Smooth muscle cell (in vitro differentiated cells): ENCODE measurements around the gene CNOT6L. TPM values are rescaled to one million over a fixed set of nuclear protein-coding genes. Genes with fewer than 3 reads are reported as not detected.

Source experiments
- DNase-seq: peaks from one replicate; lab custom pipeline; 2025; ENCODE audit not compliant: unreplicated experiment; lab: John Stamatoyannopoulos, UW
- H2AFZ ChIP-seq: fragments of 200-600 bp; sonication (generic); 2 replicates; pipeline ENCODE4 v1.6.0; 2016; ENCODE audit warnings: antibody characterized with exemption, low read depth, mild to moderate bottlenecking
- H3F3A ChIP-seq: fragments of 200-600 bp; sonication (generic); 2 replicates; pipeline ENCODE4 v1.6.0; 2017; ENCODE audit warnings: antibody characterized with exemption, low read depth
- H3K27ac ChIP-seq: fragments of 200-600 bp; sonication (generic); 2 replicates; pipeline ENCODE4 v1.5.1; 2016; ENCODE audit warnings: low read depth, mild to moderate bottlenecking
- H3K27me3 ChIP-seq: fragments of 200-600 bp; sonication (generic); 2 replicates; pipeline ENCODE4 v1.6.1; 2016; ENCODE audit warnings: low read depth, mild to moderate bottlenecking
- H3K36me3 ChIP-seq: fragments of 200-600 bp; sonication (generic); 2 replicates; pipeline ENCODE4 v1.5.1; 2016; ENCODE audit warnings: low read depth
- H3K4me1 ChIP-seq: fragments of 200-600 bp; sonication (generic); 2 replicates; pipeline ENCODE4 v1.5.1; 2016; ENCODE audit warnings: low read depth
- H3K4me2 ChIP-seq: fragments of 200-600 bp; sonication (generic); 2 replicates; pipeline ENCODE4 v1.6.0; 2016; ENCODE audit warnings: mild to moderate bottlenecking
- H3K4me3 ChIP-seq: fragments of 200-600 bp; sonication (generic); 2 replicates; pipeline ENCODE4 v1.5.1; 2016; ENCODE audit warnings: mild to moderate bottlenecking
- H3K79me2 ChIP-seq: fragments of 200-600 bp; sonication (generic); 2 replicates; pipeline ENCODE4 v1.6.0; 2016; ENCODE audit warnings: low read depth, mild to moderate bottlenecking
- H3K9ac ChIP-seq: fragments of 200-600 bp; sonication (generic); 2 replicates; pipeline ENCODE4 v1.6.0; 2016; ENCODE audit warnings: low read depth
- H3K9me3 ChIP-seq: fragments of 200-600 bp; sonication (generic); replicated peaks from 2 replicates; pipeline ENCODE4 v1.5.1; 2016; ENCODE audit warnings: low read depth
- H4K20me1 ChIP-seq: fragments of 200-600 bp; sonication (generic); 2 replicates; pipeline ENCODE4 v1.6.0; 2016; ENCODE audit warnings: low read depth
- CTCF ChIP-seq: fragments of 200-600 bp; sonication (generic); IDR thresholded peaks from 2 replicates; pipeline ENCODE4 v1.5.1; 2017; ENCODE audit warnings: borderline replicate concordance, mild to moderate bottlenecking, antibody characterized with exemption; ENCODE audit not compliant: insufficient read depth, poor library complexity, severe bottlenecking
- WGBS: methylation state at CpG from one replicate; pipeline ENCODE4 v1.1.7; 2016; ENCODE audit warnings: low lambda C conversion rate; 5-methylcytosine and 5-hydroxymethylcytosine counted together
- polyA plus RNA-seq: library from polyadenylated mRNA; unstranded; fragments of >200 nt; fragmentation: Nextera tagmentation; extraction: Ambion mirVana; gene quantifications from 2 replicates; pipeline ENCODE4 v1.2.1, GENCODE V29; 2016
- total RNA-seq: library from RNA; depleted of rRNA; stranded (reverse); fragments of >200 nt; gene quantifications from 2 replicates; pipeline ENCODE4 v1.2.3, GENCODE V29; 2014

CNOT6L gene
- total and polyA plus RNA-seq, 2 experiments from 2014 or later = 4.8 to 22.2 TPM

- peak; percentile 27 for TF ChIP-seq CTCF
- Histone ChIP-seq H2AFZ (peak overlapping the region; percentile 49), H3F3A (peaks cover 23% of the 10 kb centered on the region), H3K9ac (peak overlapping the region; percentile 89), H3K79me2 (peaks cover 49% of the 10 kb centered on the region), H3K36me3 (no peaks in the 10 kb centered on the region), H3K27ac (peak overlapping the region; percentile 87), H3K27me3 (no peaks in the 10 kb centered on the region), H3K9me3 (no peaks in the 10 kb centered on the region), H4K20me1 (peaks cover 53% of the 10 kb centered on the region), H3K4me1 (peaks cover 5% of the 10 kb centered on the region), H3K4me2 (peak overlapping the region; percentile 97), H3K4me3 (peak overlapping the region; percentile 96)
- DNase-seq = peak; percentile 15
- WGBS = 4% methylated on average over 13 of the region's 13 CpGs
Measured at GRCh38 chr4:77818073-77818601, 1.0 kb downstream of the CNOT6L start.

DNA sequence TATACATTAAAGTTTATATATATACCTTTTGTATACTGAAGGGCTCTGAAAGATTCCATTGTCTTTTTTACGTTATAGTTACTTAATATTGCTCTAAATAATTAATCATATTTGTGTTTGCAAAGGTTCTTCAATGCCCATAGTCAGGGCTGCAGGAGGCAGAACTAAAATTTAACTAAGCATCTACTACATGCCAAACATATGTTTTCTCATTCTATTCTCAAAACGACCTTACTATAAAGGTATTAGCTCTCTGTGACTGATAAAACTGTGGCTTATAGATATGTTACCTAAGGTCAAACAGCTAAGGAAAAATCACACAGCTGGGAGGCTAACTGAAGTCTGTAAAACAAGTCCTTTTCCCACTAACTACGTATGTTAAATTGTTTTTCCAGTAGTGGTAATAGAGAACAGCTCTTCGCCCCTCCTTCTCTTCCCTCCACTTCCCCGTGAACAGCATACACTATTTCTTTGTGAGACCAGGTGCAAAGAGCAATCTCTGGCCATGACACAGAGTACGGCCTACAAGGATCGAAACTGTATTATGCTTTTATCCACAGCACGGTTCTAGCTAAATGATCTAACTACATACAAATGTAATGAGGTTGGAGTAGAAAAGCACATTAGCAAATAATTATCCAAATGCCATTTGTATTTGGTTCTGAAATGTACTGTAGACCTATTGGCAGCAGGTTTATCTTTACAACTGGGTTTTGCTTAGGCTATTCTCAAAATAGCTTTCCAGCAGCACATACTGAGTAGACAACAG lies 1.7 kb downstream of the CNOT6L start:
- peak overlapping the region; percentile 96 for H3K4me3 ChIP-seq
- H3K4me1 ChIP-seq = peaks cover 5% of the 10 kb centered on the region
- H3K27me3 ChIP-seq = no peaks in the 10 kb centered on the region
- peaks cover 23% of the 10 kb centered on the region for H3F3A ChIP-seq
- H3K9ac ChIP-seq = peak overlapping the region; percentile 8
- H3K27ac ChIP-seq = peak overlapping the region; percentile 87
- DNase-seq = no peak
- WGBS = 82% methylated on average over 8 of the region's 8 CpGs
- TF ChIP-seq CTCF = no peak
- peaks cover 60% of the 10 kb centered on the region for H4K20me1 ChIP-seq
- peaks cover 56% of the 10 kb centered on the region for H3K79me2 ChIP-seq
- H3K9me3 ChIP-seq = no peaks in the 10 kb centered on the region
- peak overlapping the region; percentile 97 for H3K4me2 ChIP-seq
- no peaks in the 10 kb centered on the region for H3K36me3 ChIP-seq
- peak overlapping the region; percentile 49 for H2AFZ ChIP-seq

GRCh38 chr4:77816546-77816945 lies 2.6 kb downstream of the CNOT6L start:
- no peak for TF ChIP-seq CTCF
- DNase-seq = no peak
- no peaks in the 10 kb centered on the region for H3K27me3 ChIP-seq
- H3K36me3 ChIP-seq = no peaks in the 10 kb centered on the region
- peaks cover 23% of the 10 kb centered on the region for H3F3A ChIP-seq
- peak overlapping the region; percentile 35 for H3K27ac ChIP-seq
- H3K79me2 ChIP-seq = peaks cover 65% of the 10 kb centered on the region
- no peak overlapping the region for H3K4me2 ChIP-seq
- no peak overlapping the region for H3K9ac ChIP-seq
- no peak overlapping the region for H3K4me3 ChIP-seq
- no peak overlapping the region for H2AFZ ChIP-seq
- H3K4me1 ChIP-seq = peaks cover 5% of the 10 kb centered on the region
- peaks cover 69% of the 10 kb centered on the region for H4K20me1 ChIP-seq
- WGBS = 96% methylated on average over 2 of the region's 2 CpGs
- no peaks in the 10 kb centered on the region for H3K9me3 ChIP-seq
